ENCODE results near the gene WNT3A.

Gene WNT3A

DNA sequence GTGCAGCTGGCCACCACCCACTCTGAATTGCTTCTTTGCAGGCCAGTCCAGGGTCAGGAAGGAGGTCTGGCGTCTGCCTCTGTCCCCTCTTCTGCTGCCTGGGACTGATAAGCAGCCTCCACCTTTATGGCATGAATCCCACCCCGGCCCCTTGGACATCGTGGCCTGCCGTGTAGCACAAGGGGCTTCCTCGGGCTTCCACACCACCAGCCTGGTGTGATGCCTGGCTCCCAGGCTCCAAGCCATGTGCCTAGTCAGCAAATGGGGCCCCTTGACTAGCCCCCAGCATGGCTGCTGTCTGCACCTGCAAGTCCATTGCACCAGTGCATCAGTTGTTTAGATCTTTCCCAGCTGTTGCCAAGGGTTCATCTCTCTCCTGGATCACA is 65.9 kb downstream of the WNT3A start:
- no peak for DNase-seq

DNA sequence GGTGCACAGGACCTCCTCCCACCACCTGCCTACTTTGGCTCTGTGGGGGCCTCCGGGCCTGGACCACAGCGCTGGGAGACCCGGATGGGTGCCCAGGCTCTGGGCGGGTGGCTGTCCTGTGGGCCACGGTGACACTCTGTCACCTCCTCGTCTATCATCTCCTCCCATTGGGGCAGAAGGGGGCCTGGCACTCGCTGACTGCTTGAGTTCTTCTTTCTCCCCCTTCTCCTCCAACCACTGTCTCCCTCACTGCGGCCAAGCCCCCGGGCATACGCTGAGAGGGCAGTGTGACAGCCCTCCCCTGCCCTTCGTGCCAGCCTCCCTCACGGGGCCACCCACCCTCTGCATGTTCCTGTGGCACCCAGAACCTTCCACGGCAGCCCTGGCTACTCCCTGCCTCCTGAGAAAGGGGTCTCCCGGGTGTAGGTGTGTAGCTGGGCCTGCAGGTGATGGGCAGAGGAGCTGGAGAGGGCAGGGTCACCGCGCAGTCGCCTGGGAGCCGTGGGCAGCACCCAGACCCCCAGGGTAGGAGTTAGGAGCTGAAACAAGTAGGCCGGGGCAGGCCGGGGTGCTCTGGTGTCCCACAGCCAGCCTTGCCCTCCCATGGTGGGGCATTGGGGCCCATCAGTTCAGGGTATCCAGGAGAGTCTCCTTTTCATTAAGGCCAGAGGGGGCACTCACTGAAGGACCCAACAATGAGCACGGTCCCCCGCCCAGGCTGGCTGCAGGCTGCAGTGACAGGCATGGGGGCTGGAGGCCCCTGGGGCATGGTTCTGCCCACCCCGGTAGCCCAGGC is 66.5 kb downstream of the WNT3A start:
- DNase-seq: peak in 1 of 5 experiments; percentile 1

DNA sequence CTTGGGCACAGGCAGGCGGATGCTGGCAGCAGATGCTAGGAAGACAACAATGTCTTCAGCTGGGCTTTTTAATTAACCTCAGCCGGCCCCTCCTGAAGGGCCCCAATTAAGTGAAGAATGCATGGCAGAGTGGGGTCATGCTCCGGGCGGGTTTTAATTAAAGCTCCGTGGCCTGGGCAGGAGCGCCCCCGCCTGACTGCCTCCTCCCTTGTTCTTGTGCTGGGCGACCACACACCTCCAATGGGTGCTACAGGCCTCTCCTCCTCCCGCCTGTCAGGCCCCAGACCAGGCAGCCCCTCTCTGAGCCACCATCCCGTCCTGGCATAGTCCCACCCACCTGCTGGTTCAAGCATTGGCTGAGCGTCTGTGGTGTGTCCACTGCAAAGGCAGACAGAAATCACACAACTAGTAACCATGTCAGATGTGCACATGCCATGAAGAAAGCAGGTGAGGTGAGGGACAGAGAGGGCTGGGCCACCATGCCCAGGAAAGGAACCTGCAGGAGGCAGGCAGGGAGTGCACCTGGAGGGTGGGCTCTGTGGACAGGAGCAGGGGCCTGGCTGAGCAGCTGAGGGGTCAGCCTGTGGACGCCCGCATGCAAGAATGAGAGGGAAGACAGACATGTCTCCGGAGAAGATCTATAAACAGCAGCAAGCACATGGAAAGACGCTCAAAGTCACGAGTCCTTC is 67.2 kb downstream of the WNT3A start:
- peak in 1 of 5 experiments; percentile 1 for DNase-seq

DNA sequence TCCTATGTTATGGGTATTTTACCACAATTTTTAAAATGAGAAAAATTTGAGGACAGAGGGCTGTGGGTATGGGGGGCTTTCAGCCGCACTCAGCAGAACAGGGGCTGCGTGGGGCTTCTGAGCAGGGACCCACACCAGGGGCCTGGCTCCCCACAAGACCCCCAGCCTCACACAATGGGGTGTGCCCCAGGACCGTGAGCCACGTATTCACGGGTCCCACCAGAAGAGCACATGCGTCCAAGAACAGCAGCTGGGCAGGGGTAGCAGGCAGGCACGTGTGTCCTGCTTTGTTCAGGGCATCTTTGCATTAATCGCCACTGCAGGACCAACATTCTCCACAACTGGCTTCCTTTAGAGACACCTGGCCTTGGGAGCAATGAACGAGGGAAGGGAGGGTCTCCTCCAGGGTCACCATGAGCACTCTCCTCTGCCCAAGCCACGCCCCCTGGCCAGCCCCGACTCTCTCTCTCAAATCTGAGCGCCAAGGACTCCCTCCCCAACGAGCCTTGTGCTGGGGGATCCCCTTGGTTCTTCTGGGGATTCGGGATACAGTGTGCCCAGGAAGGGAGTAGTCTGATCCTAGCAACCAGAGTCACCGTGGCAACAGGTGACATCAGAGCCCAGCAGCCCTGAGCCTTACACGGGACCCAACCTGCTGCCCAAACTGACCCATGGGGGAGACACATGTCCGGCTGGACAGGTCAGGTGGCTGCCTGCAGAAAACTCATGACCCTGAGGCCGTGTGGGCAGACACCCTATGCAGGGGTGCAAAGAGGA is 68.3 kb downstream of the WNT3A start:
- peak in 1 of 5 experiments; percentile 2 for DNase-seq

DNA sequence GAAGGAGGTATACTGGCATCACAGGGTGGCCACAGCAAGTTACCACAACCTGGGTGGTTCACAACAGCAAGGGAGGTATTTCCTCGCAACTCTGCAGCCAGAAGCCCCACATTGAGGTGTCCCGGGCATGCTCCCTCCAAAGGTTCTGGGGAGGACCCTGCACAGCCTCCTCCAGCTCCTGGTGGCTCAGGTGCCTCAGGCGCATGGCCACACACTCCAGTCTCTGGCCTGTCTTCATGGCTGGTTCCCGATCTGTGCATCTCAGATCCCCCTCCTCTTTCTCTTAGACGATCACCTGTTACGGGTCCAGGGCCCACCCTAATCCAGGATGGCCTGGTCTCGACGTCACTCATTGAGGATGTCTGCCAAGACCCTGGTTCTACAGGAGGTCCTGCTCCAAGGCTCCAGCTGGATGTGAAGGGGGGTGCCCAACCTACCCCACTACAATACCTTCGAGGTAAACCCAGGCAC is 69.0 kb downstream of the WNT3A start:
- DNase-seq: no peak

DNA sequence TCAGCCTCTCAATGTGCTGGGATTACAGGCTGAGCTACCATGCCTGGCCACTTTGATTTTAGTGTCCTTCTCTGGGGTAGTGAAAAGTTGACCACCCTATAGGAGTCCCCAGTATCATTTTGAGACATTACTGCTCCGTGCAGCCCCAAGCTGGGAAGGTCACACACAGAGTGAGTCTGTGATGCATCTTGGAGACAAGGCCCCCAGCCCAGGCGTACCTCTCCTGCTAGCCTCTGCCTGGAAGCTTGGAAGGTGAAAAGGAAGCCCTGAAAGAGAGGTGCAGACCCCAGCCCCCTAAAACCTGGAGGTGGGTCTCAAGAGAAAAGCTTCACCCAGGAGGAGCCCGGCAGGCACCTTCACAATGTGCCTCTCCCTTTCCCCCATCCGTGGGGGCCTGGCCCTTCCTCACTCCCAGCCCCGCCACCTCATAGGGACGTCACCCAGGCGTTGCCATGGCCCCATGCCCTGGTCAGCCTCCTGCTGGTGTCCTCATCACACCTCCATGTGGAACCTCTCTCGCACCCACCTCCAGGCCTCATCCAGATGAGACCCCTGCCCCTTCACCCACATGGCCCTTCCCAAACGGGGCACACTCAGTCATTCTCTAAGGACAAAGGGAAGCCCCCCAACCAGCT is 70.1 kb downstream of the WNT3A start:
- peak in 1 of 5 experiments; percentile 3 for DNase-seq

DNA sequence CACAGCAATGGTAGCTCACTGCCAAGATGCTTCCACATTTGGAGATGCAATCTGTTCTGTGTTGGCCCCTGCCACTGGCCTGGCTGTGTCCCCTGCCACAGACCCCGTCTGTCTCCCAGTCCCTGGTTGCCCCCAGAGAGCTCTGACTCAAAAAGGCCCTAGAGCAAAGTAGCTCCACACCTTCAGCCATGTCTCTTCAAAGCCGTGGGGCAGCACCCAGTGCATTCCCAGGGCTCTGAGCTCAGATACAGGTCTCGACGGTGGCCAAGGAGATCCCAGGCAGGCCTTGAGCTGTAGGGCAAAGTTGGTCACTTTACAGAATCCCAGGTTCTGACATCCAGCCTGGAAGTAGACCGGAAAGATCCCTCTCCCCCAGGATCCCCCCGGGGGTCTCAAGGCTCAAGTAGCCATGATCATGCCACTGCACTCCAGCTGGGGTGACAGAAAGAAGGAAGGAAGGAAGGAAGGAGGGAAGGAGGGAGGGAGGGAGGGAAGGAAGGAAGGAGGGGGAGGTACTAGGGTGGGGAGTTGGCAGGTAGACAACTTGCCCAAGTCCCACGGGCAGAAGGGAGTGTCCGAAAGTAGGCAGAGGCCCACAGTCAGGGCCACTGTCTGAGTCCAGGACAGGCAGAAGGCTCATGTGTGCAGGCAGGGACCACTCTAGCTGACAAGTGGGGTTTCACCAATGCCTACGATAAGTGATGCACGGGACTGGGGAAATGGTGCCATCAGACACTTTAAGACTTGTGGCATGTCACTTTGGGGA is 71.0 kb downstream of the WNT3A start:
- no peak for DNase-seq

DNA sequence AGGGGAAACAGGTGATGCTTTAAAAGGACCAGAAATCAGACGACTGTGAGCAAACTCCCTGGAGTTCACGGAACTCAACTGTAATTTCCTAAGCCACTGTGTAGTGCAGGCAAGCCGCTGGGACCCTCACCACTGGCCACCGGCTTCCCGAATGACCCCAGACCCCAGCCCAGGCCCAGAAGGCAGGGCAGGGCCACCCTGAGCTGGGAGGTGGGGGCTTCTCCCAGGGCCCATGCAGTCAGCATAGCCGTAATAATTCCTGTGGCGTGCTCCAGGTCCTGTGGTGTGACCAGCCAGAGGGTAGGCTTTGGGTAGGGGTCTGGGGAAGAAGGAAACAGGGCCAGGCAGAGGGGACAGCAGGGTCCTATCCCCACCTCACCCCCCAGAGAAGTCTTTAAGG is 72.2 kb downstream of the WNT3A start:
- DNase-seq: no peak

DNA sequence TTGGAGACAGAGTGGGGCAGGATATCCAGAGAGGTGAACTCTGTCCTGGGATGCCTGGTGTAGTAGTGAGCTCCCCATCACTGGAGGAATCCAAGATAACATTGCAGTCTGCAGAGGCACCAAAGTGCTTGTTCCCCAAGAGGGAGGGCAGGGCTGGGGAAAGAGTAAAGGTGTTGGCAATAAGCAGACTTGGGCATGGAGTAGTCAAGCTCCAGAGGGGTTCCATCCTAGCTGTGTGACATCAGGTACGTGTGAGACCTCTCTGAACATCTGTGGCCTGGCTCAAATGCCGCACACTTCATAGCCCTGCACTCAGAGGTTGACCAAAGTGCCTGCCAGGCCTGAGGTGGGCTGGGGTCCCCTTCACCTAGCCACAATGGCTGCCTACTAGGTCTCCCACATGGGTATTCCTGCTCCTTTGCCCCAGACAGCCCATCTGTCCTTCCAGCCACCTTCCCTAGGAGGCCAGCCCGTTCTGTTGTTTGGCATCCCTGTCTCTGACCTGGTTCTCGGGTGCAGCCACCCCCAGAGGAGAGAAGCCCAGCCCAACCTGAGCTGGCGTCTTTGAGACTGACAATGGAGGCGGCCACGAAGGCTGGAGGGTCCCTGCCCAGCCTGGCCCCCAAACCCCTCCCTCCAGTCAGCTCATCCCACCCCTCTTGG is 72.9 kb downstream of the WNT3A start:
- peak in 1 of 5 experiments; percentile 2 for DNase-seq

DNA sequence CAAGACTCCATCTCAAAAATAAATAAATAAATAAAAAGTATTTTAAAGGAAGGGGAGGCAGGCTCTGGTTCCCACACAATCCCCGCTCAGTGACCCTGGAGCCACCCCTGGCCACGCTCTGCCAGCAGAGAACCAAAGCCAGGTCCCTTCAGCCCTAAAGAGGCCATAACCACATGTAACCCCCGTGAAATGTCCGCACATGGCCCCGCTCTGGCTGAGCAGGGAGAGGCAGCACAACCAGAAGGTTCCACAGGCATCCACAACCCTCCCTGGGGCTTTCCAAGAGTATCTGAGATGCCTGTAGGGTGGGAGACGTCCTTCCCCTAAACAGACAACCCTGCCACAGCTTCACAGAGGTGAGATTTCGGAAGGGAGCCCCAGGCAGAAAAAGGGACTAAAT is 74.3 kb downstream of the WNT3A start:
- peak in 1 of 5 experiments; percentile 2 for DNase-seq

DNA sequence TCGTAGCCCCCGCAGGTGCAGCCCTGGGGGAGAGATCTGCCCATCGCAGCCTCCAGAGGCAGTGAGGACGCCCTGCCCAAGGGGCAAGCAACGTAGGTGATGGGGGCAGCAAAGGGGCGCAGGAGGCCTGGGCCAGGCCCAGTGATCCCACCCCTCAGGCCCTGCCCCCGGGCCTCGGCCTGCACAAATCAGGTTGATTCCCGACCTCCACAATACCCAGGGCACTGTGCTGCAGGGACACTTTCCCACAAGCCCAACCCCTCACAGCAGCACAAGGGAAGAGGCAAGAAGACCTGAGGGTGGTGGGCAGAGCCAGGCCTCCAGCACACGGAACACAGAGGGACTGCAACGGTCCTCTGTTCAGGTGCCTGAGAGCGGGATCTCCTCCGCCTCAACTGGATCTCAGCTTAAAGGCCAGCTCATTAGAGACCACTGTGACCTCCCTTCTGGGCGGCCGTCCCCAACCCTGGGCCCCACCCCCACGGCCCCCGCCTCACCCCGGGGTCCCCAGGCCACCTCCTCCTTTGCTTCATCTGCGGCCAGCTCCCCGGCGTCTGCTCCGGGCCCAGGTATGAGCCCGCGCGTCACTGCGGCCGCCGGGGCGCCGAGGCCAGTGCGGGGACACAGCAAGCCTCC is 74.9 kb downstream of the WNT3A start:
- DNase-seq: peak in 1 of 5 experiments; percentile 35

DNA sequence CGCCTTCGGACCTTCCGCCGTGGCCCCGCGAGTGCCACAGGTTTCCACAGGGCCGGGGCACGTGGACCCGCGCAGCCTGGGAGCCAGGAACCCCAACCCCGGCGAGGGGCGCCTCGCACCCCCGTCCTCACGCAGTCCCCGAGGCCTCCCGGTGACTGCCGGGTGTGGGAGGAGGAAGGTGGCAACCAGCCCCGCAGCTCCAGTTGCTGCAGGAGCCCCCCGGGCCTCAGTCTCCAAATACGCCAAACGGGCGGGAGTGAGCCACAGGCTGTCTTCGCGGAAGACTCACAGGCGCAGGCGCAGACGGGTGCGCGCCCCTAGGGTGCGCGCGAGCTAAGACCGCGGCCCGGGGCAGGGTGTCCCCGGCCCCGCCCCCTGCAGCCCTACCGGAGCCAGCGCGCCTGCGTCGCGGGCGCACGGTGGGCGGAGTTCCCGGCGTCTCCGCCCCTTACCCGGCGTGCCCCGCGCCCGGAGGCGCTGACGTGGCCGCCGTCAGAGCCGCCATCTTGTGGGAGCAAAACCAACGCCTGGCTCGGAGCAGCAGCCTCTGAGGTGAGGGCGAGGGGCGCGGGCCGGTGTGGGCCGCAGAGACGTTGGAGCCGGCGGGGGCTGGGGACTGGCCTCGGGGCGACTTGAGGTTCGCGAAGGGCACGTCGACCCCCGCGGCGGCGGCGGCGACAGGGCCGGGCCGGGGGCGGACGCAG is 75.6 kb downstream of the WNT3A start, which contains the start of gene ARF1:
TSS of gene ARF1 (plus strand) at position 495 of the 704 bp plus-strand sequence. CDS start 14,407 bp downstream, outside the sequence.
- peak; percentile 83 to 95 (median 92) for DNase-seq

DNA sequence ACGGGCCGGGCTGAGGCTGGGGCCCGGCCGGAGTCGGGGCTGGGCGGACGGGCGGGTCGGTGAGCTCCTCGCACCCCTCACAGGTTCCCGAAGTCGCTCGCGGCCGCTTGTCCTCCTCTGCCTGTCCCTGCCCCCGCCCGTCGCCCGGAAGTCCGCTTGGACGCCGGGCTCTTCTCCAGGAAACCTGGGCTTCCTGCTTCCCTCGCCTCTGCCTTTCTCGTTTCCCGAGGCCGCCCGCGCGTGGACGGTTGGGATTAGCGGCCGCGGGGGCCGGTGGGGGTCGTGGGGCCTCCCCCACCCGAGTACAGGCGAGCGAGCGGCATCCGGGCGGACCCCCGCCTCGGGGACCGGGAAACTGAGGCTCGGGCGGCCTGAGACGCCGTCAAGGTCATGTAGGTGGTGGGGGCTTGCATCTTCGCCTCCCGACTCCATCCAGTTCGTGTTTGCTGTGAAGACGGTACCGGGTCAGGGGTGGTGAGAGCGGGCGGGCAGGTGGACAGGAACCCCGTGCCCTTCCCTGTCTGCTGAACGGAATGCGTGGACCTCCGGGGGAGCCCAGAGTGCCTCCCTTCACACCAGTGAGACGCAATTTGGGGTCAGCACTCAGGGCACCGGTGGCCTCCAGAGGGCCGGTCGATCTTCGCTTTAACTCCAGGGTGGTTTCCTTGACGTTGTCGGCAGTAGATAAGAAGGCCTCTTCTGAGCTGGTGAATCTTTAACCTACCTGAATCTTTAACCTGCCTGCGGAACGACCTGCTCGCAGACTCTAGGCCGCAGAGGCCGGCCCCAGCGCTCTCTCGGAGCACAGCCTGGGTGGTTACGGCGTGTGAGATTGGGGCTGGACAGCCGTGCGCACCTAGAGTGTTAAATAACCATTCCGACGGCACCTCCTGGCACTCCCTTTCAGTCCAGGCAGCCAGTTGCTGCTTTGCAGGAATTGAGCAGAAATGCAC is 76.4 kb downstream of the WNT3A start:
- DNase-seq: peak in 2 of 5 experiments; percentile 26 to 54

DNA sequence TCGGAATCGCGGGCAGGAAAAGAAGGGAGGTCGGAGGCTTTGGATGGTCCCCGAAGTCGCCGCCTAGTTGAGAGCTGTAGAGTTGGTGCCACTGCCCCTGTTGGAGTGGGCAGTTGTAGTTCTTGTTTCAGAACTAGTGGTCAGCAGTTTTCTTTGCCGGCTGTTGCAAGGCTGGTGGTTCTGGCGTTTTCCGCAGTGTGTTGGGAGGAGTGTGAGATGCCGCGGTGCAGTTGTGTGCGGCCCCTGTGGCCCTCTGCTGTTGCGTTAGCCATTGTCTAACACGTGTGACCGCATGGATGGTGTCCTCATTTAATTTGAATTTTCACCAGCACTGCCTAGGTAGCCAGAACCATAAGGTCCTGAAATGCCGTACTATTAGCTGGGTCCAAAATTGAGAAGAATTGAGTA is 77.1 kb downstream of the WNT3A start:
- no peak for DNase-seq

DNA sequence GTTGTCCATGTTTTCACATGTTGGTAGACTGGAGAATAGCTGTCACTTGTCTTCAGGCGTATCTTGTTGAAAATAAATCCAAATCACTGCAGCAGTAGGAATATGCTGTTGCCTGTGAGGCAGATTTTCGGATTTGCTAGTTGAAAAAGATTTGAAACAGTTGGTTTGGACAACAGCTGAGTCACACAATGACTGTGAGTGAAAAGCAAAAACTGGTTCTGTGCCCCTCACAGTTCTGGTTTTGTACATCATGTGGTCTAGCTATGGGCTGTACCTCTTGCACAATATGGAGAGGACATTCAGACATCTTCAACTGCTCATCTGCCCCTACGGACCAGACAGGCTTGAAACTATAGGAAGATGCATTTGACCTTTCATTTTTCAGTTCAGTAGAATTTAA is 77.5 kb downstream of the WNT3A start:
- peak in 1 of 5 experiments; percentile 41 for DNase-seq

DNA sequence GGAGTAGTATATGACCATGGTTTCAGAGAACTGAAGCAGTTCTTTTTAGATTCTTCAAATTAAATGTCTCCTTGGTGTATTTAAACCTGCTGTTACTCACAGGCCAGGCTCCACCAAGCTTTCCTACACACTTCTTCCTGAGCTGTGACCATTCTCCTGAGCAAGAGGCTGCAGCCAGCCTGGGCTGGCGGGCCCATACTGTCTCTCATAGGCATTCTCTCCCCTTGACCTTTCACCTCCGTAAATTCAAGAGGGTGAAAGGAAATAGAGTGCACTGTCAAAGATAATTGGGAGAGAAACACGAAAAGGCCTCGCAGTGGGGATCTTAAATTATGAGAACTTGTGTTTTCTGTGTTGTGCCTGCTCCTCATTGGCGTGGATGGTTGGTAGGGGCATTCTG is 78.0 kb downstream of the WNT3A start:
- DNase-seq: no peak

DNA sequence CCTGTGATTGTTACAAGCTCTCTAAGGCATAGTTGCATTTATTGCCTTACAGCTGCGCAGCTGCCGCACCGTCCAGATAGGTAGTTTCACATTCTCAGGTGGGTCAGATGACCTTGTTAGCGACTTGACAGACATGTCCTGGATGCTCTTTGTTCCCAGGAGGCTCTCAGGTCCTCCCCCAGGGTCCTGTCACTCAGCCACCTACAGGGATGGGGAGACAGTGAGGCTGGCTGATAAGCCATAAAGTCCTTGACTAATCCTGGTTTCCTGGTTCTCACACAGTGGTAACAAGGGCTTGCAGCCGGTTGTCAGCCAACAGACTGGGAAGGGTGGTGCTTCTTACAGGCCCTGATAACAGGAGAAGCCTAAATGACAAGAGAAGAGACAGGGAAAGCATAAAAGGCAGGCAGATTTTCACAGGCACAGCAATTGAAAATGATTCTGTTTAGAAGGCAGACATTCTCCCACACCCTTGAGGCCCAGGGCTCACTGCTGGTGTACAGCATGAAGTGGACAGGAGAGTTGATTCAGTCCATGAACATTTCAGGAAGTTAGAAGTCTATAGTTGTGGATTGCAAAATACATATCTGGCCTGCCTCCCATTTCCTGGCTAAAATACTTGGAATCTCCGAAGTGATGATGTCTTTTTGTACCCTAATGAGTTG is 78.6 kb downstream of the WNT3A start:
- DNase-seq: no peak

DNA sequence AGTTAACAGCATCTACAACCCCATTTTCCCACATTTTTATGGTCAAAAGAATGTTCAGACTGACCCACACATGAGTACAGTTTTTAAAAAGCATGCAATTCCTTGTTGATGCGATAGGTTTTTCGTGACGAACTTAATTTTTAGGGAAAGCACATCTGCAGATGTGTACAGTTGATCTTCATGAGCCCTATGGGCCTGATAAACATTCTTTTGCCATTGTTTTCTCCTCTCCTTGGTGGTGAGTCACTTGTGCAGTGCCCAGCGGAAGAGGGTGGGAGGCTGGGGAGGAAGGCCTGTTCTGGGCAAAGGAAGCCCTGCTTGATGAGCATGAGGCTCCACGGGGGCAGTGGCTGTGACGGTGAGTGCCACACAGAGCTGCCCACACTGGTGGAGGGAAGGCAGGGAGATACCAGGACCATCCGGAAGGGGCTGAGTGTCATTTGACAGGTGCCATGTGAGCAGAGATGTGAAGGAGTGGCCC is 81.0 kb downstream of the WNT3A start:
- DNase-seq: peak in 1 of 5 experiments; percentile 6

Data from T-helper 2 cell (primary cell).